ENCODE results near the gene PLEKHA1.

PLEKHA1 gene

DNA sequence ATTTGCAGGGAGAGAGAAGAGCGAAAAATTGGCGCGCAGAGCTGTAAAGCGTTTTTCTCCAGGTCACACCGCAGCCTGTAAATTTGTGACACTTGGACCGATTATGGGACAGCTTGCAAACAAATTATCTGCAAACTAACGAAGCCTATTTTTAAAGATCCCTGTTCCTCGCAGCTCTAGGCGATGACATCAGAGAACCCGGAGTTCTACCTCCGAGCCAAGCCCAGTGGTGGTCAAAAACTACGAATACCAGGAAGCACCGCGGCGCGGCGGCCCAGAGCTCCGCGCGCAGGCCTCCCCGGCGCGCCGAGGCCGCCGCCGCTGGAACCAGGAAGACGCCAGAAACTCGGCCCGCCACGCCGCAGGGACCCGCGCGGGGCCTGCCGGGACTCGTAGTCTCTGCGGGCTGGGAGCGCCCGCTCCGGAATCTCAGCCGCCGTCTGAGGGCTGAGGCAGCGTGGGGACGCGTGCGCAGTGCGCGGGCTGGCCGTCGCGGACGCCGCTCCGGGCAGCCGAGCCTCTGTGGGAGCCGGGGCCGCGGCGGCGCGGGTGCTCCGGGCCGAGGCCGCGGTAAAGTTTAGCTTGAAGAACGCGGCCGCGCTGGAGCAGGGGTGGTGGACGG, at the start of gene PLEKHA1:
Gene PLEKHA1 (plus strand): TSS at position 472 of the 622 bp plus-strand sequence. CDS start 18,493 bp downstream, outside the sequence.
- peak; percentile 95 for DNase-seq

DNA sequence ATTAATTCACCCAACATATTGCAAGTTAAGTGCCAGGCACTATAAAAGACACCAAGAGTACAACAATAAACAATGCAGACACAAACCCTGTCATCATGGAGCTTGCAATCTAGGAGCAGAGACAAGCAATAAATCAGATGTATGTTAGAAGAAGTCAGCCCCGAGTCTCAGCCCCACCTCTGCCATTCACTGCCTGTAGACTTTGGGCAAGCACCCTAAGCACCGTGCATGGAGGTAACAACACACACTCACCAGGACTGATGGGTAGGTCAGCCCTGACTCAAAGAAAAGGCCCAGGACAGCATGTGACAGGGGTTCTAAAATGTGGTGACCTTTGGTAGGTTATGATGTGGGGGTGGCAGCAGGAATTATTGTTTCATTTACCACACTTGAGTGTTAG, 49.3 kb upstream of the PLEKHA1 start:
- no peak for DNase-seq

DNA sequence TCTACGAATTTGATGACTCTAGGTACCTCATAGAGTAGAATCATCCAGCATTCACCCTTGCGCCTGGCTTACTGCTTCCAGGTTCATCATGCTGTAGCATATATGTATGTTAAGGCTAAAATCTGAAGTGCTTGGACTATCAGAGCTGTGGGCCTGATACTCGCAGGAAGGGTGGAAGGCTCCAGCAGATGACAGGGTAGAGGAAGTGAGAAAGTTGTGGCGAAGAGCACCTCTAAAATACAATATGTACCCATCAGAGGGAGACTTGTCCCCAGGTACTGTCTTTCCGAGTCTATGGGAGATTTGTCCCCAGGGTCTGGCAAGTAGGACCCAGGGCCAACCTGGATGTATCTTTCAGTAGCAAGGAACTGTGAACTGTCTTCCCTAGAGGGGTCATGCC, 48.1 kb upstream of the PLEKHA1 start:
- DNase-seq: no peak

DNA sequence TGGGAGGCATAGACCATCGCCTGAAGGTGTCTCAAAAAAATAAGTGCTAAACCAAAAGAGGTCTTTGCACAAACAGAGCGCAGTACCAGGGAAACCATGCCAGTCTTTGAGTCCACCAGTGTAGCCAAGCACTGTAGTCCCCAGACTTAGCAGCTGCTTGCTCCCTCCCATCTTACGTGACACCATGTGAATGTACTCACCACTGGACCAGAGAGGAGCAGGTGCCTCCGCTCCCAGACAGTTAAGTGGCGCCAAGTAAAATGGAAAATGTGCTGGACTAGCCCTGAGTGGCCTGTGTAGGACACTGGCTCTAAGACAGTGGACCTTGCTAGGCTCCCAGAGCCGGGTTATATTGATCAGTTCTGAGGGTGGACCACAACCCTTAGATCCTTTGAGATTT, 47.7 kb upstream of the PLEKHA1 start:
- DNase-seq: no peak

DNA sequence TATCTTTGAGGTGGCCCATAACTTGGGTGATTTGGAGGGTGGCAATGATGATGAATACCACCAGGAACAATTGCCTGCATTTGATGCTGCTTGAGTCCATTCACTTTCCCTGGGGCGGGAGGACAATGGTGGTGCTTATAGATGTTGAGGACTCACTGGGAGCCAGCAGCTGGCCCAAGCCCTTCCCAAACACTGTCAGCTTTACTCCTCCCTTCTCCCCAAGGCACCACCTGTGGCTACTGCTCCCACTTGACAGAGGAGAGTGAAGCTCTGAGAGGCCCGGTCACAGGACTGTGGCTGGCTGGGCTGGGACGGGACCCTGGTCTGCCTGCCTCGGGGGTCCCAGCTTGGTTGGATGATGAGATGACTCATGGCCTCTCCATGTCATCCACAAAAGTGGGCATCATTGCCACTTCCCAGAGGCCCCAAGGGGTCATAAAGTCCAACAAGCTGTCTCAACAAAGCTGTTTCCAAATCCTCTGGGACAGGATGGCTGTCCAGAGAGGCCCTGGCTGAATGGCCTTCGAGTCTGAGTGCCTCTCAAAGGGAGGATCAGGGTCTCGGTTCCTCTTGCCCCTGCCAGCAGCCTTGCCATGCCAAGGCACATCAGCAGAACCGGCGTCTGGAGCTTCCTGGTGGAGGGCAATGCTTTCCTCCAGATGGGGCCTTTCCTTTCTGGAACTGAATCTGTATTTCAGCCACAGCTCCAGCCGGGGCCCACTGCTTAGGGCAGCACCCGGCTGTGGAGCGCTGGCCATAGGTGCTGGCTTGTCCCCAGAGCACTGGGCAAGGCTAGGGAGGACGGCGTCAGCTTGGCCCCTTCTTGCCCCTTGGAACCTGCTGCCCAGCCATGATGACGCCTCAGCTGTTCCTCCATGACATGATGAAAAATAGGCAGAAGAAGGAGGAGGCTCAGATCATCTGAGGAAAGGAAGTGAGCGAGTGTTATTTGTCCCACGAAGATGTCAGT, 47.0 kb upstream of the PLEKHA1 start:
- DNase-seq: no peak

DNA sequence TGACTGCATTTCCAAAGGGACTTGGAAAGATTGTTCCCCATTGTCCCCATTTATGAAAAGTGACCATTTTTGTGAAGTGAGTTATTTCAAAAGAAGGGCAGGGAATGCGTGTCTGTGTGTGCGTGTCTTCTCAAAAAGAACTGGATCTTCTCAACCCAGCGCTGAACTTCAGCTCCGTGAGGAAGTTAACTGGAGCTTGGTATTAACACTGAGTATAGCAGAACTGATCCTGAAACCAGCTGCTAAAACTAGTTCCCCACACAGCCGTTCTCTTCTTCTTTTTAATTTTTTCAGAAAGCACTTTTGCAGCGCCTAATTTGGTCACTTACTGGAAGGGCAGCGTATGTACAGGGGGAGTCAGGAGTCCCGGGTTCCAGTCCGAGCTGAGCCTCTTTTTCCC, 45.8 kb upstream of the PLEKHA1 start:
- DNase-seq: no peak

DNA sequence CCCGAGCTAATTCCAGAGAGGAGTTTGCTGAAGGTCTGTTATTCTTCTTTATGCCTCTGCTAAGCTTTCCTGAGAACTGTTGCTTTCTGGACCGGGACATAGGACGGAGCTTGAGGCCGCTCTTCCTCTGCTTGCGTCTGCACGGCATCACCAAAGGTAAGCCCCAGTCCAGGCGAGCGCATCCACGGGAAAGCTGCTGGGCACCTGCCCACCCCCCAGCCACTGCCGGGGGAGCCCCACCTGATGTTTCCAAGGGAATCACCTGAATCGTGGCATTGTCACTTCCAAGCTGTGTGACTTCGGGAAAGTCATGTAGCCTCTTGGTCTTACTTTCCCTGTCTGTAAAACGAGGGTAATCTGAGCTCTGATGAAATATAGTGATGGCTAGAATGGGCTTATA, 45.1 kb upstream of the PLEKHA1 start:
- no peak for DNase-seq

DNA sequence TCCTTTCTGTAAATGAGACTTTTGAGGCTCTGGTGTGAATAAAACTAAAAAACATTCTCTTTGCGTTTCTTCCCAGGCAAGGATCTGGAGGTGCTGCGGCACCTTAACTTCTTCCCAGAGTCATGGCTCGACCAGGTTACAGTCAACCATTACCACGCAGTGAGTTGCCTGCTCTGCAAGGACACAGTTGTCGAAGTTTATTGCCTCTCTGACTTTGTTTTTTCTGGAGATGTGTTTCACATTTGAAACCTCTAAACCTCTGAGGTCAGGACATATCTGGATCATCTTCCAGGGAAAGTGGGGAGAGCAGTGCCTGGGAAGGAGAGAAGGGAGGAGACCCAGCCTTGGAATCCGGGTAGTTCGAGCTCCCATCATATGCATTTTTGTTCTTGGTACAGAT, 43.4 kb upstream of the PLEKHA1 start:
- no peak for DNase-seq

DNA sequence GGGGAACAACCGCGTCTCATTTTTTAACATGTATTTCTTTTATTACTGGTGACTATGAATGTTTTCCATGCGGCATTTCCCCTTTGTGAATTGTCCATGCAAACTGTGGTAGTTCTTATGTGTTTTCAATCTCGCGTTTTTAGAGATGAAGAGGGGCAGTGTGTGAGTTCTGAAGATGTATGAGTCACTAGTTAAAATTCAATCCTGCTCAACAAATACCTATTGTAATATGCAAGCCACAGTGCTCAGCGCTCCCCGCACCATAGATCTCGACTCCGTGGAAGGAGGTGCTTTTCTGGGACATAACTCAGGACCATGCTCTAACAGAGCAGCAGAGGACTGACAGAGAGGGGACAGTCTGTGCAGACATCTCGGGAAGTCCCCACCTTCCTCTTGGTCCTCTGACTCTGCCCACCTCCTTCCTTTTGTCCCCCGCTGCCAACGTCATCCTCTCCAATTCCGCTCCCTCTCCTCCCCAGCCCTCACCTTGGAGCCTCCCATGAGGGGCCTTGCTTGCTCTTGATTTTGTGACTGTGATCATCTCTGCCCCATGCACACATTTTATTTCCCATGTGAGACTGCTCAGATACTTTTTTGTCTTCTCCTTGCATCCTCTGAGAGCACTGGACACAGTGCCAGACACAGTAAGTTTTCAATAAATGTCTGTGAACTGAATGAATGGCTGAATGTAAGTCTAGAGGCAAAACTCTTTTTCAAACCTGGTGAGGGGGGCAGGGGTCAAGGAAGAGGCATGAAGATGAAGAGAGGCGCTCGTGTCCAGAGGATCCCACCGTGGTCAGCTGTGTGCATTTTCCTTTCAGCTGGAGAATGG, 42.7 kb upstream of the PLEKHA1 start:
- DNase-seq: no peak

DNA sequence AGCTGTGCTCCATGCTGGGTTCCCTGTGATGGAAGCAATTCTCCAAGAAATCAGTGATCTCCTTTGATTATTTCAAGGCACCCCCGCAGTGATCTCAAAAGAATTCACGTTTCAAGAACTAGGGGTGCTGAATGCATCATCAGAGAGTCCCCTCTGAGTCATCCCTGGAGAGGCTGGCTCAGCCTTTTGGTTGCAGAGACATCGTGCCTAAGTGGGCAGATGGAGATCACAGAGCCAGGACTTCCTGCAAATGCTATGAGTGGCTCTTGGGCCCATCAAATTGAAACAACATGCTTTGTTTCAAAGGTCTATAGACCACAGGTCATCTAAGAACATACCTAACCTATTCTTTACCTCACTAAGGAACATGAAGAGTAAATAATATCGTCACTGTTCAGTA, 41.5 kb upstream of the PLEKHA1 start:
- DNase-seq: no peak

DNA sequence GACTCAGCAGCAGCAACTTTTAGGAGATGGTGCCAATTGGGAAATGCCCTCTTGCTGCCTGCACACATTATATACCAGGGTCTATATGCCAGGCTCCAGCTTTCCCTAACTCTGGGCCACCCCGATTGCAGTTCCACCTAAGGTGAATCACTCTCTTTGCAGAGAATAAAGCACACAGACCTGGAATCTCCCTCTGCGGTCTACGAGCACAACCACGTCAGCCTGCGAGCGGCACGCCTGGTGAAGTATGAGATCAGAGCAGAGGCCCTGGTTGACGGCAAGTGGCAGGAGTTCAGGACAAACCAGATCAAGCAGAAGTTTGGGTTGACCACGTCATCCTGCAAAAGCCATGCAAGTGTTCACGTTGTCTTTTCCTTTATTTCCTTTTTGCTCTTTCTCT, 38.2 kb upstream of the PLEKHA1 start:
- no peak for DNase-seq

DNA sequence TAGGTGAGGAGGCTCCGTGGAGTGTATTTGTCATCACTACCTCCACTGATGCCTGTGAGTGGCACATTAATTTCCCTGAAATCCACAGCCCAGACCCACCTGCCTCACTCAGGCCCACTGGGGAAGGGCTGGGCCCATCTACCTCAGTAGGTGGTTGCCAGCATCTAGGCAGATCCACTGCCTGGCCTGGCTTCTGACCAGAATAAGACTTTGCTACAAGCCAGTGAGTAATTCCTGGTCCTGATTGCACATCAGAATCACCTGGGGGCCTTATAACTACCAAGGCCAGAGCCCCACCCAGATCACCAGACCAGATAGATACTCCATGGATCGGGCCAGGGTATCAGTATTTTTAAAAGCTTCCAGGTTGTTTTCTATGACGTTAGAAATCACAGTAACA, 37.5 kb upstream of the PLEKHA1 start:
- no peak for DNase-seq

DNA sequence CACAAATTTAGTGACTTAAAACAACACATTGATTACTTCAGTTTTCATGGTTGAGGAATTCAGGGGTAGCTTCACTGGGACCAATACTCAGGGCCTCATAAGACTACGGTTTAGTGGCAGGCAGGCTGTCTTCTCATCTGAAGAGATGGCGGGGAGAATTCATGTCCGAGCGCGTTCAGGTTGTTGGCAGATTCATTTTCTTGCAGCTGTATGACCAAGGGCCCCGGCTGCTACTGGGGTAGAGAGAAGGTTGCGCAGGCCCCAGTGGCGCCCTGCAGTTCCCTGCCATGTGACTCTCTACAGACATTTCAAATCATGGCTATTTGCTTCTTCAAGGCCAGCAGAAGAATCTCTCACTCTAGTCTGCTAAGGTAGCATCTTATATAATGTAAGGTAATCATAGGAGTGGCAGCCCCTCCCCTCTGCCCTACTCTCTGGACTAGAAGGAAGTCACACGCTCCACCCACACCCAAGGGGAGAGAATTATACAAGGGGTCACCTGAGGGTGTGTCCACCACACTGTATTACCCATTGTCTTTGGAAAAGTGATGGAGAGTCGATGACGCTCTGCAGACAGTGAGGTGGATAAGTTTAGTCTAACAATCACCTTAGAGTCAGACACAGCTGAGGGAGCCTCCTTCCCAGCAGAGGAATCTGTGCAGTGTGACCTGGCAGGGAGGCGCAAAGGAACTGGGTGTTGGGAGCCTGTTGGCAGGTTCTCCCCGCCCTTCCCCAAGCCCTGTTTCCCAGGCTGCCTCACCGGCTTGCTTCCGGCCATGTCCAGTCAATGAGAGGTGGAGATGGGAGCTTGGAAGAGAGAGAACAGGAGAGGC, 35.7 kb upstream of the PLEKHA1 start:
- no peak for DNase-seq

DNA sequence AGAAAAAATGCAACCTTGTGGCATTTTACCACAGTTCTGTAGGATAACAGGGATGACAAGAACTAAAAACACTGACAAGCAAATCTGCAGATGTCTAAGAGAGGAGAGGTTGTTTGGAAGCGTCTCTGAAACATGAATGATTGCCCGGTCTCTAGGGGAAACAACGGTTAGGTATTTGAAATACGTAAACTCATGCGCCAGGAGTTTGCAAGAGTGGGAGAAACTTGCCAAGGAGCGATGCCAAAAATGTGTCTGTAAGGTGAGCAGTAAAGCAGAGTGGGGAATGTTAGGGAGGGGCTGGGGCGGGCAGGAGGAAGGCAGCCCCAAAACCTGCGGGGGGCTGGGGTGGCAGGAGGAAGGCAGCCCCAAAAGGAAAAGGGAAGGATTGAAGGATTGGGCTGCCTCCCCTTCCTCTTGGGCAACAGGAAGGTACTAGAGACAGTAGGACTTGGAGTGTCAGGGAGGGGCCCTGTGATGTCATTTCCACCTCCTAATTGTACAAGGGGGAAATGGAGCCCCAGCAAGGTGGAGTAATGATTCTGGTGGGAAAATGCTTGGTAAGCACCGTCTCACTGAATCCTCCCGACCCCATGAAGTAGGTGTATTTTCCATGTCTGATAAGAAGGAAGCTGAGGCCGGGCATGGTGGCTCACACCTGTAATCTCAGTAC, 33.2 kb upstream of the PLEKHA1 start:
- no peak for DNase-seq

DNA sequence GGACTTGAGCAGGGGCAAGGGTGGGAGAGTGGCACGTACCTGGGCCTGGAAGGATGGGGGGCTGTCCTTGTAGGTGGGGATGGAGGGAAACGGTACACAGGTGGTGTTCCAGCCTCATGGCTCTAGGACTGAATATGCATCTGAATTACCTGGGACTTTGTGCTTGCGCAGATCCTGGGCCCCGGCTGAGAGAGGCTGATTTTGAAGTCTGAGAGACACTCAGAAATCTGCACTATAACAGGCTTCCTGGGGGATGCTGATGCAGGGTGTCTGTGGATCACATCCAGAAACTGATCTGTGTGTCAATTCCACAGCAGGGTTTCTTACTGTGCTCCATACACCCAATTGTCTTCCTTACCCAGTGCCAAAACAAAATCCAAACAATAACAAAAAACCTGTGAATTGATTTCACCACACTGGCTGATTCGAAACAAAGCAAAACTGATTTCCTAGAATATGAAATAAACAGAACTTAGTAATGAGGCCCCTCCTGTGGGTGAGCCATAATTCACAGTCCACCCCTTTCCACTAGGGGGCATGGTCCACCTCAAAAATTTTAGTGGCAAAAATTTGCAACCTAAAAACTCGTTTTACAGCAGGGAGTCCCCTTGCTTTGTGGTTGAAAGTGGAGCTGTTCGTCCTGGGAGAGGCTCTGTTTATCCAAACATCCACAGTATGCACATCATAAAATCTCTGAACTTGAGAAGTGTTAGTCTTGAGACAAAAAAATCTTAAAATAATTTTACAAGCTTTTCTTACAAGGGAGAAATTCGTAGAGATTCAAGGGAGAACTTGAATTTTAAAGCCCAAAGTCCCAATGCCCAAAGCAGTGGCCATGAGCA, 32.0 kb upstream of the PLEKHA1 start:
- peak; percentile 72 for DNase-seq

DNA sequence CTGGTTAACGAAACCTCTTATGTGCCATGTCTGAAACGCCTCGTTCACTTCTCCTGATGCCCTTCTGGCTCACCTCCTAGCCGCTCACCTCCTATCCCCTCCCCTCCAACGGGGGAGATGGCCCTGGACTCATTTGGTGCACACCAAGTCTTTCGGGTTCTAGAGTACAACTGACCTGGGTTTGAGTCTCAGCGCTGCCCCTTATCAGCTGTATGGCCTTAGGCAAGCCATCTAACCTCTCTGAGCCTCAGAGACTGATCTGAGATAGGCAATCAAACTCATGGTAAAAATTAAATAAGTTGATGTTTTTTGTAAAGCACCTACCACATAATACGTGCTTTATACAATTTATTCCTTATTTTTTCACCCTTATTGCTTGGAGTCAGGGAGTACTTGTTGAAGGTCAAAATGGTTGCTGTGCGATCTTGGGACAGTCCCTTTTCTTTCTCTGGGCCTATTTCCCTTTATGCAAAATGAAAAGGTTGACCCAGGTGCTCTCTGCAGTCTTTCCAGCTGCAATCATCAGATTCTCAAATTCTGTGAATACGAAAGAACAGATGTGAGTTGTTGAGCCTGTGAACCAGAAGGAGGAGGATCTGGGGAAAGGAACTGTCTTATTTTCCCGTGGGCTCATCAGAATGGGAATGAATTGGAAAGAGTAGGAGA, 31.2 kb upstream of the PLEKHA1 start:
- DNase-seq: no peak

DNA sequence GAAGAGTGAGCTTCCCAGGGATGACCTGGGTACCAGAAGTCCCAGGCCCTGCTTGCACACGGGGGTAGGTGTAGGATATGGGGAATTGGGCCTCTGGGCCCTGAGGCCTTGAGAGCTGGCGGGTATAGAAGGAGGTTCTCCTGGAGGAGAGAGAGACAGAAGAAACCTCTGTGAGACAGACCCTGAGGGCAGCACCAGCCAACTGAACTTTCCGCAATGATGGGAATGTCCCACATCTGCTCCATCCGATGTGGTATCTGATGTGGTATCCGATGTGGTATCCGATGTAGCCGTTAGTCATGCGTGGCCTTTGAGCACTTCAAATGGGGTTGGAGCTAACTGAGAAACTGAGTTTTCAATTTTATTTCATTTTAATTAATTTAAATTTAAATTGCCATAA, 30.6 kb upstream of the PLEKHA1 start:
- DNase-seq: no peak

DNA sequence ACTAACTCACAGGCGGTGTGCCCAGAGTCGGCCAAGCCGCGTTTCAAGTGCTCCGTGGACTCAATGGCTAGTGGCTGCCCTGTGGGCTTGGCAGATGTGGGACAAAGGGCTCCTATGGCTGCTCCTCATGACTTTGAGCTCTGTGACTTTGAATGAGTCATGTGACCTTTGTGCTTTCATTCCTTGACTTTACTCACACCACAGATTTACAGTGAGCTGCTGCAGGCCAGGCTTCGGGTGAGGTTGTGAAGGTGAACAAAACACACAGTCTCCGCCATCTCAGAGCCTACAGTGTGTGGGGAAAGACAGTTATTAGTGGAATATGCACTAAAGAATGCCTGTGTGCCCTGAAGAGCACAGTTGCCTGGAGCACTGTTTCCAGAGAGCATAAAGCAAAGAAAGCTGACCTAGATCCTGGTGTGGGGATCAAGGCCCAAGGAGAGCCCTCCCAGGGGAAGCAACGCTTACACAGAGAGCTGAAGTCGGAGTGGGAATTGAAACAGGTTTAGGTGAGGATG, 29.7 kb upstream of the PLEKHA1 start:
- DNase-seq: no peak

DNA sequence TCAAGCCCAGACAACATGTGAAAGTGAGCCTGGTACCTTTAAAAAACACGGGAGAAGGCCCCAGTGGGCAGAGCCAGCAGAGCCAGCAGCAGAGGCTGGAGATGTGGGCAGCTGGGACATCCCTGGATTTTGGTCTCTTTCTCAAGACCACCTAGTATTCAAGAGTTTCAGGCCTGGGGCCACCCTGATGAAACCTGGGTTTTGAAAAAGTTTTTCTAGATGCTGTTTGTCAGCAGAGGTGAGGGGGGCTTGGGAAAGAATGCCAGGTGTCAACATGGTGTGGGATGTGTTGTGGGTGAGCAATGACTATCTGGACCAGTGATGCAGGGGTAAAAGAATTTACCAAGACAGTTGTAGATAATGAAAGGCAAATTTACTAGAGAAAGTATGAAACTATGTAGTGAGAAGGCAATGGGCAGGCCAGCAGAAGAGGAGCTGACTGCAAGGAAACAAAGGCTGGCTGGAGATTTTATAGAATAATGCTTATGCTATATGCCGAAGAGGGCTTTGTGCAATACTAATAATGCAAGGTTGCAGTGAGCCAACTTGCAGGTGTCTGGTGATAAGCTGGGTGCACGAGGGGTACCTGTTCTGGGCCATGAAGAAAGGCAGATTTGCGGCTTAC, 28.1 kb upstream of the PLEKHA1 start:
- DNase-seq: no peak
